ENCODE measurements around the gene DGKG.

The DGKG gene

GRCh38 chr3:186369217-186369616, 7.2 kb upstream of the DGKG start:
- H3K27ac ChIP-seq = no peak overlapping the region
- H3K27me3 ChIP-seq (ENCODE audit: insufficient read depth, low read depth, severe bottlenecking) = peaks cover 2% of the 10 kb centered on the region
- H3K36me3 ChIP-seq = no peaks in the 10 kb centered on the region
- H3K9me3 ChIP-seq (ENCODE audit: severe bottlenecking) = no peaks in the 10 kb centered on the region
- no peak overlapping the region for H3K4me3 ChIP-seq (ENCODE audit: low read depth, low read length)
- TF ChIP-seq CTCF (IDR thresholded peaks at IDR 0.05; ENCODE audit: low read depth, low read length) = no peak
- DNase-seq = no peak

GRCh38 chr3:186368717-186369116, 6.7 kb upstream of the DGKG start:
- no peak for DNase-seq
- H3K4me3 ChIP-seq (ENCODE audit: low read depth, low read length) = no peak overlapping the region
- H3K36me3 ChIP-seq = no peaks in the 10 kb centered on the region
- TF ChIP-seq CTCF (IDR thresholded peaks at IDR 0.05; ENCODE audit: low read depth, low read length) = no peak
- peaks cover 4% of the 10 kb centered on the region for H3K27me3 ChIP-seq (ENCODE audit: insufficient read depth, low read depth, severe bottlenecking)
- H3K27ac ChIP-seq = no peak overlapping the region
- H3K9me3 ChIP-seq (ENCODE audit: severe bottlenecking) = no peaks in the 10 kb centered on the region

- peaks cover 9% of the 10 kb centered on the region for H3K27me3 ChIP-seq (ENCODE audit: insufficient read depth, low read depth, severe bottlenecking)
These were observed 6.1 kb upstream of the DGKG start for GRCh38 chr3:186368176-186368575.

GRCh38 chr3:186367631-186368030, 5.6 kb upstream of the DGKG start:
- Histone ChIP-seq H3K36me3 (no peaks in the 10 kb centered on the region), H3K27ac (no peak overlapping the region), H3K27me3 (ENCODE audit: insufficient read depth, low read depth, severe bottlenecking) (peaks cover 12% of the 10 kb centered on the region), H3K4me3 (ENCODE audit: low read depth, low read length) (no peak overlapping the region), H3K9me3 (ENCODE audit: severe bottlenecking) (no peaks in the 10 kb centered on the region)
- DNase-seq = no peak
- no peak for TF ChIP-seq CTCF (IDR thresholded peaks at IDR 0.05; ENCODE audit: low read depth, low read length)

More at GRCh38 chr3:186368176-186368575, 6.1 kb upstream of the DGKG start:
- DNase-seq = no peak
- H3K4me3 ChIP-seq (ENCODE audit: low read depth, low read length) = no peak overlapping the region
- no peaks in the 10 kb centered on the region for H3K9me3 ChIP-seq (ENCODE audit: severe bottlenecking)
- no peak for TF ChIP-seq CTCF (IDR thresholded peaks at IDR 0.05; ENCODE audit: low read depth, low read length)
- no peak overlapping the region for H3K27ac ChIP-seq
- H3K36me3 ChIP-seq = no peaks in the 10 kb centered on the region

- TF ChIP-seq CTCF (IDR thresholded peaks at IDR 0.05; ENCODE audit: low read depth, low read length) = no peak
- H3K27me3 ChIP-seq (ENCODE audit: insufficient read depth, low read depth, severe bottlenecking) = peaks cover 25% of the 10 kb centered on the region
These were observed 4.2 kb upstream of the DGKG start for GRCh38 chr3:186366206-186366605.

GRCh38 chr3:186365202-186365974, 3.4 kb upstream of the DGKG start:
- no peak for TF ChIP-seq CTCF (IDR thresholded peaks at IDR 0.05; ENCODE audit: low read depth, low read length)
- DNase-seq = peak; percentile 8
- Histone ChIP-seq H3K4me3 (ENCODE audit: low read depth, low read length) (no peak overlapping the region), H3K9me3 (ENCODE audit: severe bottlenecking) (no peaks in the 10 kb centered on the region), H3K27ac (no peak overlapping the region), H3K27me3 (ENCODE audit: insufficient read depth, low read depth, severe bottlenecking) (peaks cover 33% of the 10 kb centered on the region), H3K36me3 (no peaks in the 10 kb centered on the region)

More at GRCh38 chr3:186366206-186366605, 4.2 kb upstream of the DGKG start:
- Histone ChIP-seq H3K36me3 (no peaks in the 10 kb centered on the region), H3K9me3 (ENCODE audit: severe bottlenecking) (no peaks in the 10 kb centered on the region), H3K4me3 (ENCODE audit: low read depth, low read length) (no peak overlapping the region), H3K27ac (no peak overlapping the region)
- DNase-seq = no peak
